ENCODE results near the gene GNA12. TPM values are rescaled to one million over a fixed set of nuclear protein-coding genes. Genes with fewer than 3 reads are reported as not detected.

Gene GNA12
- total RNA-seq, 1 donor from 2014 or later: 47.2 TPM

GRCh38 chr7:2774280-2774679, 69.8 kb downstream of the GNA12 start:
- DNase-seq (no peak), ATAC-seq (no peak)
- no peaks in the 10 kb centered on the region for H3K9me3 ChIP-seq
- no peaks in the 10 kb centered on the region for H3K4me1 ChIP-seq
- H3K27ac ChIP-seq: no peak overlapping the region
- H3K4me3 ChIP-seq: no peak overlapping the region
- intact Hi-C loops (cut with DNase I): no loop called here
- H3K27me3 ChIP-seq: no peaks in the 10 kb centered on the region
- H3K36me3 ChIP-seq: no peaks in the 10 kb centered on the region
- TF ChIP-seq CTCF (IDR thresholded peaks at IDR 0.05): no peak

- H3K27ac ChIP-seq: no peak overlapping the region
- H3K27me3 ChIP-seq: no peaks in the 10 kb centered on the region
- no peaks in the 10 kb centered on the region for H3K4me1 ChIP-seq
- no peaks in the 10 kb centered on the region for H3K36me3 ChIP-seq
- intact Hi-C loops (cut with DNase I): no loop called here
- DNase-seq: no peak
- ATAC-seq: no peak
- TF ChIP-seq CTCF (IDR thresholded peaks at IDR 0.05): no peak
- H3K9me3 ChIP-seq: no peaks in the 10 kb centered on the region
- H3K4me3 ChIP-seq: no peak overlapping the region
These were observed 70.5 kb downstream of the GNA12 start for GRCh38 chr7:2773608-2774007.

- Histone ChIP-seq H3K27me3 (no peaks in the 10 kb centered on the region), H3K36me3 (no peaks in the 10 kb centered on the region), H3K27ac (no peak overlapping the region), H3K4me1 (no peaks in the 10 kb centered on the region), H3K4me3 (no peak overlapping the region), H3K9me3 (no peaks in the 10 kb centered on the region)
- no peak for TF ChIP-seq CTCF (IDR thresholded peaks at IDR 0.05)
- DNase-seq (no peak), ATAC-seq (no peak)
- intact Hi-C loops (cut with DNase I): no loop called here
These were observed 72.8 kb downstream of the GNA12 start for GRCh38 chr7:2771274-2771731.

GRCh38 chr7:2764621-2765020, 79.5 kb downstream of the GNA12 start:
- Histone ChIP-seq H3K4me1 (peaks cover 31% of the 10 kb centered on the region), H3K27me3 (no peaks in the 10 kb centered on the region), H3K4me3 (no peak overlapping the region), H3K27ac (no peak overlapping the region), H3K36me3 (no peaks in the 10 kb centered on the region), H3K9me3 (no peaks in the 10 kb centered on the region)
- TF ChIP-seq CTCF (IDR thresholded peaks at IDR 0.05): no peak
- intact Hi-C loops (cut with DNase I): no loop called here
- ATAC-seq (no peak), DNase-seq (no peak)

- ATAC-seq (no peak), DNase-seq (no peak)
- no peak overlapping the region for H3K4me3 ChIP-seq
- H3K9me3 ChIP-seq: no peaks in the 10 kb centered on the region
- peaks cover 35% of the 10 kb centered on the region for H3K4me1 ChIP-seq
- TF ChIP-seq CTCF (IDR thresholded peaks at IDR 0.05): no peak
- H3K27ac ChIP-seq: peak overlapping the region; percentile 89
- H3K27me3 ChIP-seq: no peaks in the 10 kb centered on the region
- intact Hi-C loops (cut with DNase I): no loop called here
- no peaks in the 10 kb centered on the region for H3K36me3 ChIP-seq
These were observed 80.5 kb downstream of the GNA12 start for GRCh38 chr7:2763597-2763996.

Measured in upper lobe of right lung (tissue), 1 donor.